Suprapubic skin (tissue), 4 donors: ENCODE results near the gene TNFRSF8. TPM values are rescaled to one million over a fixed set of nuclear protein-coding genes. Genes with fewer than 3 reads are reported as not detected.

Source experiments
- DNase-seq, 2 donors: peaks; one replicate each; pipeline ENCODE4 v3.0.0-alpha.2; 2019; ENCODE audit warnings: low spot score in 2 of 2
- H3K27ac ChIP-seq: fragments of 200-600 bp; sonication (generic); one replicate; pipeline ENCODE4 v1.5.1; 2019
- H3K27me3 ChIP-seq: fragments of 200-600 bp; sonication (generic); one replicate; pipeline ENCODE4 v1.5.1; 2019
- H3K36me3 ChIP-seq: fragments of 200-600 bp; sonication (generic); one replicate; pipeline ENCODE4 v1.5.1; 2019
- H3K4me1 ChIP-seq: fragments of 200-600 bp; sonication (generic); one replicate; pipeline ENCODE4 v1.5.1; 2019
- H3K4me3 ChIP-seq: fragments of 200-600 bp; sonication (generic); one replicate; pipeline ENCODE4 v1.5.1; 2019; ENCODE audit warnings: mild to moderate bottlenecking
- H3K9me3 ChIP-seq: fragments of 200-600 bp; sonication (generic); one replicate; pipeline ENCODE4 v1.5.1; 2019
- EP300 ChIP-seq: sonication (generic); formaldehyde crosslinking; IDR thresholded peaks from one replicate; pipeline ENCODE4 v1.6.1; 2017; ENCODE audit warnings: antibody characterized with exemption
- POLR2A ChIP-seq, 2 donors: fragments of 450-650 bp; IDR thresholded peaks; one replicate each; pipeline ENCODE4 v1.6.1; 2017; ENCODE audit warnings: antibody characterized with exemption in 2 of 2, mild to moderate bottlenecking in 2 of 2, moderate library complexity in 2 of 2
- POLR2AphosphoS5 ChIP-seq, 3 donors: sonication (generic); formaldehyde crosslinking; IDR thresholded peaks; one replicate each; pipeline ENCODE4 v1.6.1; 2017; ENCODE audit warnings: antibody characterized with exemption in 3 of 3
- WGBS: methylation state at CpG from one replicate; pipeline ENCODE4 v1.1.5; 2018; 5-methylcytosine and 5-hydroxymethylcytosine counted together
- total RNA-seq, 4 donors: library from RNA; depleted of rRNA; stranded (reverse); fragments of >200 nt; gene quantifications; one replicate each; pipeline ENCODE4 v1.1.0, GENCODE V29; 2016
- TF ChIP-seq, protein P1 (sequence below), 2 donors: fragments of 200-600 bp in 1 of 2; fragments of 450-650 bp in 1 of 2; sonication (generic) in 1 of 2; IDR thresholded peaks; one replicate each; pipeline ENCODE4 v1.5.1; 2016 to 2019; ENCODE audit warnings: antibody characterized with exemption in 2 of 2, mild to moderate bottlenecking in 1 of 2, moderate library complexity in 1 of 2

Gene TNFRSF8
- total RNA-seq, 4 donors from 2014 or later = 0.30 to 1.2 (median 0.75) TPM

GRCh38 chr1:12067900-12068821 is 5.1 kb downstream of the TNFRSF8 start:
- H3K9me3 ChIP-seq = no peaks in the 10 kb centered on the region
- peaks cover 17% of the 10 kb centered on the region for H3K4me1 ChIP-seq
- WGBS = 27% methylated on average over 9 of the region's 14 CpGs
- DNase-seq = no peak
- no peaks in the 10 kb centered on the region for H3K36me3 ChIP-seq
- TF ChIP-seq, protein P1, sequence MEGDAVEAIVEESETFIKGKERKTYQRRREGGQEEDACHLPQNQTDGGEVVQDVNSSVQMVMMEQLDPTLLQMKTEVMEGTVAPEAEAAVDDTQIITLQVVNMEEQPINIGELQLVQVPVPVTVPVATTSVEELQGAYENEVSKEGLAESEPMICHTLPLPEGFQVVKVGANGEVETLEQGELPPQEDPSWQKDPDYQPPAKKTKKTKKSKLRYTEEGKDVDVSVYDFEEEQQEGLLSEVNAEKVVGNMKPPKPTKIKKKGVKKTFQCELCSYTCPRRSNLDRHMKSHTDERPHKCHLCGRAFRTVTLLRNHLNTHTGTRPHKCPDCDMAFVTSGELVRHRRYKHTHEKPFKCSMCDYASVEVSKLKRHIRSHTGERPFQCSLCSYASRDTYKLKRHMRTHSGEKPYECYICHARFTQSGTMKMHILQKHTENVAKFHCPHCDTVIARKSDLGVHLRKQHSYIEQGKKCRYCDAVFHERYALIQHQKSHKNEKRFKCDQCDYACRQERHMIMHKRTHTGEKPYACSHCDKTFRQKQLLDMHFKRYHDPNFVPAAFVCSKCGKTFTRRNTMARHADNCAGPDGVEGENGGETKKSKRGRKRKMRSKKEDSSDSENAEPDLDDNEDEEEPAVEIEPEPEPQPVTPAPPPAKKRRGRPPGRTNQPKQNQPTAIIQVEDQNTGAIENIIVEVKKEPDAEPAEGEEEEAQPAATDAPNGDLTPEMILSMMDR (IDR thresholded peaks at IDR 0.05) = no peak
- TF ChIP-seq POLR2A (IDR thresholded peaks at IDR 0.05) = no peak
- no peak for TF ChIP-seq EP300
- no peak for TF ChIP-seq POLR2AphosphoS5 (IDR thresholded peaks at IDR 0.05)
- H3K27me3 ChIP-seq = peaks cover 77% of the 10 kb centered on the region
- H3K27ac ChIP-seq = no peak overlapping the region
- no peak overlapping the region for H3K4me3 ChIP-seq

DNA sequence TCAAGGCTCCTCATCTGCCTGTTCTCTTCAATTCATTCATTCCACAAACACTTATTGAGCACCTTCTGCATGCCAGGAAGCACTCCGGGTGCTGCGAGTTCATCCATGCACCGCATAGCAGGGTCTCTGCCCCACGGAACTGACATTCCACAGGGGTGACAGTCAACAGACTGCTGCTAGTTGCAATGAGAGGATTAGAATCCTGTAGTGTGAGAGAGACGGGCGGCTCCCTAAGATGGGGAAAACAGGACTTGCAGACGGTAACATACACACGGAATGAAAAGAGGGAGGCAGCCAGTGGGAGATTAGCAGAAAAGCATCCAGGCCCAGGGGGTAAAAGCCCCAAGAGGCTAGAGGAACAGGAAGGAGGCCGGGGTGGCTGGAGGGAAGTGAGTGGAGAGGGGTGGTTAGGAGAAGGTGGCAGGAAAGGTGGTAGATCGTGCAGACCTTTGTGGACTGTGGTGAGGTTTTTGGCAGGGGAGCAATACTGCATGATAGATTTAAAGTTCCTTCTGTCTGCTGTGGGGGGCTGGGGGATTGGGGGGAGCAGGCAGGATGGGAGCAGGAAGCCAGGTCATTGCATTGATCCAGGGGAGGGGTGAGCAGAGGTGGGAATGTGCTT is 6.6 kb downstream of the TNFRSF8 start:
- peaks cover 10% of the 10 kb centered on the region for H3K4me1 ChIP-seq
- DNase-seq = no peak
- no peaks in the 10 kb centered on the region for H3K36me3 ChIP-seq
- no peak overlapping the region for H3K27ac ChIP-seq
- WGBS = 55% methylated on average over 10 of the region's 10 CpGs
- H3K27me3 ChIP-seq = peaks cover 61% of the 10 kb centered on the region
- H3K9me3 ChIP-seq = no peaks in the 10 kb centered on the region
- no peak for TF ChIP-seq POLR2AphosphoS5 (IDR thresholded peaks at IDR 0.05)
- H3K4me3 ChIP-seq = no peak overlapping the region

GRCh38 chr1:12071892-12072291 is 8.8 kb downstream of the TNFRSF8 start:
- H3K27ac ChIP-seq = no peak overlapping the region
- no peaks in the 10 kb centered on the region for H3K36me3 ChIP-seq
- WGBS = 84% methylated on average over 3 of the region's 3 CpGs
- H3K4me3 ChIP-seq = no peak overlapping the region
- TF ChIP-seq POLR2A (IDR thresholded peaks at IDR 0.05) = no peak
- TF ChIP-seq, protein P1 (IDR thresholded peaks at IDR 0.05) = no peak
- no peaks in the 10 kb centered on the region for H3K9me3 ChIP-seq
- H3K4me1 ChIP-seq = peaks cover 10% of the 10 kb centered on the region
- peaks cover 47% of the 10 kb centered on the region for H3K27me3 ChIP-seq
- no peak for DNase-seq

GRCh38 chr1:12072741-12073140 is 9.6 kb downstream of the TNFRSF8 start:
- Histone ChIP-seq H3K9me3 (no peaks in the 10 kb centered on the region), H3K27ac (no peak overlapping the region), H3K36me3 (no peaks in the 10 kb centered on the region), H3K27me3 (peaks cover 41% of the 10 kb centered on the region), H3K4me1 (peaks cover 6% of the 10 kb centered on the region), H3K4me3 (no peak overlapping the region)
- DNase-seq = no peak
- 83% methylated on average over 7 of the region's 8 CpGs for WGBS
- TF ChIP-seq POLR2A (IDR thresholded peaks at IDR 0.05) (no peak), EP300 (no peak), POLR2AphosphoS5 (IDR thresholded peaks at IDR 0.05) (no peak)
- TF ChIP-seq, protein P1 (IDR thresholded peaks at IDR 0.05) = no peak

- no peaks in the 10 kb centered on the region for H3K9me3 ChIP-seq
- H3K27me3 ChIP-seq = peaks cover 30% of the 10 kb centered on the region
- WGBS = 91% methylated on average over 15 of the region's 15 CpGs
- no peaks in the 10 kb centered on the region for H3K4me1 ChIP-seq
- H3K4me3 ChIP-seq = no peak overlapping the region
- no peak for TF ChIP-seq EP300
- no peak for TF ChIP-seq POLR2AphosphoS5 (IDR thresholded peaks at IDR 0.05)
- TF ChIP-seq, protein P1 (IDR thresholded peaks at IDR 0.05) = no peak
- TF ChIP-seq POLR2A (IDR thresholded peaks at IDR 0.05) = no peak
- no peak for DNase-seq
- H3K27ac ChIP-seq = no peak overlapping the region
- H3K36me3 ChIP-seq = no peaks in the 10 kb centered on the region
Observed at GRCh38 chr1:12073796-12074195, 10.7 kb downstream of the TNFRSF8 start.
